Trophoblast cell (in vitro differentiated cells and primary cell): Measurements from ENCODE around the gene GXYLT2.
"Not testable (repeated sequence)": the region's sequence is repeated elsewhere in the genome, so short reads cannot be mapped to it uniquely, and the experiment has no call there.

Experiments used
- DNase-seq, 2 donors: peaks; one replicate each; pipeline ENCODE4 v3.0.0-alpha.2; 2016
- H2AFZ ChIP-seq: 2 replicates; pipeline ENCODE4 v1.6.1; 2013; ENCODE audit warnings: low read length, moderate library complexity, mild to moderate bottlenecking; ENCODE audit not compliant: insufficient read depth, poor library complexity
- H2AK5ac ChIP-seq: 2 replicates; pipeline ENCODE4 v1.6.1; 2013; ENCODE audit warnings: mild to moderate bottlenecking, low read length
- H2BK120ac ChIP-seq: 2 replicates; pipeline ENCODE4 v1.6.1; 2013; ENCODE audit warnings: low read length, mild to moderate bottlenecking, moderate library complexity; ENCODE audit not compliant: insufficient read depth, poor library complexity
- H2BK12ac ChIP-seq: 2 replicates; pipeline ENCODE4 v1.6.1; 2013; ENCODE audit warnings: mild to moderate bottlenecking, low read length, moderate library complexity
- H2BK5ac ChIP-seq: 2 replicates; pipeline ENCODE4 v1.6.1; 2013; ENCODE audit warnings: low read length, low read depth, moderate library complexity, mild to moderate bottlenecking; ENCODE audit not compliant: poor library complexity
- H3K14ac ChIP-seq: 2 replicates; pipeline ENCODE4 v1.6.1; 2013; ENCODE audit warnings: mild to moderate bottlenecking, low read length
- H3K18ac ChIP-seq: 2 replicates; pipeline ENCODE4 v1.6.1; 2013; ENCODE audit warnings: mild to moderate bottlenecking, low read length
- H3K23ac ChIP-seq: 2 replicates; pipeline ENCODE4 v1.6.1; 2013; ENCODE audit warnings: low read length
- H3K27ac ChIP-seq: 2 replicates; pipeline ENCODE4 v1.5.1; 2013; ENCODE audit warnings: low read depth, mild to moderate bottlenecking, inconsistent platforms, low read length, moderate library complexity
- H3K27me3 ChIP-seq: 2 replicates; pipeline ENCODE4 v1.6.1; 2013; ENCODE audit warnings: inconsistent platforms, mild to moderate bottlenecking, low read length, moderate library complexity; ENCODE audit not compliant: insufficient read depth
- H3K36me3 ChIP-seq, 2 experiments: 1 replicate in 1 of 2; 2 replicates in 1 of 2; pipeline ENCODE4 v1.6.1; 2013; ENCODE audit warnings: low read length in 2 of 2, mild to moderate bottlenecking in 2 of 2, moderate library complexity in 1 of 2; ENCODE audit not compliant: insufficient read depth in 2 of 2, control insufficient read depth in 1 of 2
- H3K4ac ChIP-seq: 2 replicates; pipeline ENCODE4 v1.6.1; 2013; ENCODE audit warnings: low read depth, mild to moderate bottlenecking, low read length, moderate library complexity
- H3K4me1 ChIP-seq, 2 experiments: 1 replicate in 1 of 2; 2 replicates in 1 of 2; pipeline ENCODE4 v1.6.1; 2013; ENCODE audit warnings: low read length in 2 of 2, mild to moderate bottlenecking in 2 of 2, moderate library complexity in 1 of 2; ENCODE audit not compliant: insufficient read depth in 2 of 2, control insufficient read depth in 1 of 2
- H3K4me2 ChIP-seq: 2 replicates; pipeline ENCODE4 v1.6.1; 2013; ENCODE audit warnings: inconsistent platforms, mild to moderate bottlenecking, low read length, moderate library complexity
- H3K4me3 ChIP-seq: 2 replicates; pipeline ENCODE4 v1.5.1; 2013; ENCODE audit warnings: mild to moderate bottlenecking, low read depth, low read length, inconsistent platforms
- H3K79me1 ChIP-seq: one replicate; pipeline ENCODE4 v1.6.1; 2013; ENCODE audit warnings: low read length
- H3K79me2 ChIP-seq: 2 replicates; pipeline ENCODE4 v1.6.1; 2013; ENCODE audit warnings: low read length, mild to moderate bottlenecking; ENCODE audit not compliant: control insufficient read depth, insufficient read depth, poor library complexity
- H3K9ac ChIP-seq: 2 replicates; pipeline ENCODE4 v1.6.1; 2013; ENCODE audit warnings: mild to moderate bottlenecking, low read length
- H3K9me3 ChIP-seq: 2 replicates; pipeline ENCODE4 v1.6.1; 2013; ENCODE audit warnings: low read depth, mild to moderate bottlenecking, control low read depth, inconsistent platforms, low read length; ENCODE audit not compliant: insufficient read depth
- H4K12ac ChIP-seq: 2 replicates; pipeline ENCODE4 v1.6.1; 2013; ENCODE audit warnings: low read depth, mild to moderate bottlenecking, low read length, moderate library complexity
- H4K8ac ChIP-seq: 2 replicates; pipeline ENCODE4 v1.6.1; 2013; ENCODE audit warnings: low read depth, mild to moderate bottlenecking, low read length, moderate library complexity
- H4K91ac ChIP-seq: one replicate; pipeline ENCODE4 v1.6.1; 2013; ENCODE audit warnings: low read depth, mild to moderate bottlenecking, low read length, moderate library complexity
- WGBS: extraction: QIAGEN DNeasy Blood & Tissue Kit; methylation state at CpG from one replicate; pipeline ENCODE4 v1.1.7; 2013; ENCODE audit warnings: missing lambda C conversion rate; ENCODE audit not compliant: insufficient read length, insufficient coverage; ENCODE audit errors: extremely low coverage; 5-methylcytosine and 5-hydroxymethylcytosine counted together

GXYLT2 gene

DNA sequence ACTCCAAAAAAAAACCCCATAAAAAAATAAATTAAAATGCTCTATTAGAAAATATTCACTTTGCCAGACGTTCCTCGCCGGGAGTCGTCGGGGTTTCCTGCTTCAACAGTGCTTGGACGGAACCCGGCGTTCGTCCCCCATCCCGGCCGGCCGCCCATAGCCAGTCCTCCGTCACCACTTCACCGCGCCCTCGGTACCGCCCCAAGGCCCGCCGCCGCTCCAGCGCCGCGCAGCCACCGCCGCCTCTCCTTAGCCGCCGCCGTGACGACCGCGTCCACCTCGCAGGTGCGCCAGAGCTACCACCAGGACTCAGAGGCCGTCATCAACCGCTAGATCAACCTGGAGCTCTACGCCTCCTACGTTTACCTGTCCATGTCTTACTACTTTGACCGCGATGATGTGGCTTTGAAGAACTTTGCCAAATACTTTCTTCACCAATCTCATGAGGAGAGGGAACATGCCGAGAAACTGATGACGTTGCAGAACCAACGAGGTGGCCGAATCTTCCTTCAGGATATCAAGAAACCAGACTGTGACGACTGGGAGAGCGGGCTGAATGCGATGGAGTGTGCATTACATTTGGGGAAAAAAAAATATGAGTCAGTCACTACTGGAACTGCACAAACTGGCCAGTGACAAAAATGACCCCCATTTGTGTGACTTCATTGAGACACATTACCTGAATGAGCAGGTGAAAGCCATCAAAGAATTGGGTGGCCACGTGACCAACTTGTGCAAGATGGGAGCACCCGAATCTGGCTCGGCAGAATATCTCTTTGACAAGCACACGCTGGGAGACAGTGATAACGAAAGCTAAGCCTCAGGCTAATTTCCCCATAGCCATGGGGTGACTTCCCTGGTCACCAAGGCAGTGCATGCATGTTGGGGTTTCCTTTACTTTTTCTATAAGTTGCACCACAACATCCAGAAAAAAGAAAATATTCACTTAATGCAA, 41.2 kb downstream of the GXYLT2 start:
- not testable (repeated sequence) for H3K27ac ChIP-seq

DNA sequence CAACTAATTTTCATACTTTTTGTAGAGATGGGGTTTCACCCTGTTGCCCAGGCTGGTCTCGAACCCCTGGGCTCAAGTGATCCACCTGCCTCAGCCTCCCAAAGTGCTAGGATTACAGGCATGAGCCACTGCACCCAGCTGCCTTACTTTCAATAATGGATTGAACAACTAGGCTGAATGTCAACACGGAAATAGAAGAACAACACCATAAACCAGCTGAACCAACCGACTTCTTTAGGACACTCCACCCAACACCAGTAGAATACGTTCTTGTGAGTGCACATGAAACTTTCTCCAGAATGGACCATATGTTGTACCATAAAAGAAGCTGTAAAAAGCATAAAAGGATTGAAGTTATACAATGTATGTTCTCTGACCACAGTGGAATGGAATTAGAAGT, 42.9 kb downstream of the GXYLT2 start:
- H3K27me3 ChIP-seq, result no peaks in the 10 kb centered on the region

More for the DNA sequence above, 41.2 kb downstream of the GXYLT2 start:
- H3K4me1 ChIP-seq, H3K79me1 ChIP-seq, H3K9ac ChIP-seq, H2BK5ac ChIP-seq, H2AK5ac ChIP-seq, H2AFZ ChIP-seq, H3K36me3 ChIP-seq, H3K14ac ChIP-seq, H3K79me2 ChIP-seq, H4K91ac ChIP-seq, H4K8ac ChIP-seq, H3K27me3 ChIP-seq, H4K12ac ChIP-seq, H3K9me3 ChIP-seq, H3K4ac ChIP-seq, H3K23ac ChIP-seq, H3K18ac ChIP-seq, H3K4me3 ChIP-seq, H2BK120ac ChIP-seq, H3K4me2 ChIP-seq, H2BK12ac ChIP-seq: not testable (repeated sequence)
- WGBS, result no CpG with 5 or more reads among the region's 51 CpGs
- peak; percentile 42 to 64 for DNase-seq

DNA sequence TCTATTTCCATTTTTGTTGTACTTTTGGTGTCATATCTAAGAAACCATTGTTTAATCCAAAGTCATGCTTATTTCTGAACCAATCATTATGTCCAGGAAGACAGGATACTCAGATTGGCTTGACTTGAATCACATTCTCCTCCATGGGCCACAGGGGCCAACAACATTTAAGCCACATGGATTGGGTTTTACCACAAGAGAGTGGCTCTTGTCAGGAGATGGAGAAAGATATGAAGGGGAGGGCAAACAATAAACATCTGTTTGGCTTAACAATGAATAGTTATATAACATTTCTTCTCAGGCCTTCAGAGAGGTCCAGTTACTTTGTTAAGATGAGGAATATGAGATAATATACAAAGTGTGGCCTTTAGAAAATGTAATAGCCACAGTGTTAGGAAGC, 44.6 kb downstream of the GXYLT2 start:
- no peak overlapping the region for H3K18ac ChIP-seq
- no peak overlapping the region for H2BK12ac ChIP-seq
- H3K79me1 ChIP-seq, result no peaks in the 10 kb centered on the region
- no peak overlapping the region for H4K8ac ChIP-seq
- no peak overlapping the region for H3K14ac ChIP-seq
- no peak overlapping the region for H2AK5ac ChIP-seq
- H4K91ac ChIP-seq, result no peak overlapping the region
- H2BK120ac ChIP-seq, result no peak overlapping the region
- H3K4me3 ChIP-seq, result no peak overlapping the region
- H3K4me2 ChIP-seq, result no peak overlapping the region
- H3K27ac ChIP-seq, result no peak overlapping the region
- no peaks in the 10 kb centered on the region for H3K79me2 ChIP-seq
- no peak overlapping the region for H2AFZ ChIP-seq
- H4K12ac ChIP-seq, result no peak overlapping the region
- no peaks in the 10 kb centered on the region for H3K9me3 ChIP-seq
- no peaks in the 10 kb centered on the region for H3K27me3 ChIP-seq
- no peak overlapping the region for H3K23ac ChIP-seq
- H2BK5ac ChIP-seq, result no peak overlapping the region
- H3K4me1 ChIP-seq, result no peaks in the 10 kb centered on the region
- H3K4ac ChIP-seq, result no peak overlapping the region
- no peak for DNase-seq
- H3K36me3 ChIP-seq, result peaks cover 0 to 2% of the 10 kb centered on the region in 2 experiments
- no peak overlapping the region for H3K9ac ChIP-seq

More for the DNA sequence above, 42.9 kb downstream of the GXYLT2 start:
- Histone ChIP-seq H4K12ac (no peak overlapping the region), H3K79me2 (no peaks in the 10 kb centered on the region), H3K9me3 (no peaks in the 10 kb centered on the region), H3K23ac (no peak overlapping the region), H3K27ac (no peak overlapping the region), H3K36me3 (peaks cover 0 to 2% of the 10 kb centered on the region in 2 experiments), H2BK12ac (no peak overlapping the region), H3K79me1 (no peaks in the 10 kb centered on the region), H2BK5ac (no peak overlapping the region), H3K4me2 (no peak overlapping the region), H3K4ac (no peak overlapping the region), H3K9ac (no peak overlapping the region), H2AK5ac (no peak overlapping the region), H3K14ac (no peak overlapping the region), H3K4me1 (no peaks in the 10 kb centered on the region), H4K91ac (no peak overlapping the region), H3K18ac (no peak overlapping the region), H3K4me3 (no peak overlapping the region), H2AFZ (no peak overlapping the region), H2BK120ac (no peak overlapping the region), H4K8ac (no peak overlapping the region)
- no peak for DNase-seq
- no CpG with 5 or more reads among the region's 4 CpGs for WGBS

DNA sequence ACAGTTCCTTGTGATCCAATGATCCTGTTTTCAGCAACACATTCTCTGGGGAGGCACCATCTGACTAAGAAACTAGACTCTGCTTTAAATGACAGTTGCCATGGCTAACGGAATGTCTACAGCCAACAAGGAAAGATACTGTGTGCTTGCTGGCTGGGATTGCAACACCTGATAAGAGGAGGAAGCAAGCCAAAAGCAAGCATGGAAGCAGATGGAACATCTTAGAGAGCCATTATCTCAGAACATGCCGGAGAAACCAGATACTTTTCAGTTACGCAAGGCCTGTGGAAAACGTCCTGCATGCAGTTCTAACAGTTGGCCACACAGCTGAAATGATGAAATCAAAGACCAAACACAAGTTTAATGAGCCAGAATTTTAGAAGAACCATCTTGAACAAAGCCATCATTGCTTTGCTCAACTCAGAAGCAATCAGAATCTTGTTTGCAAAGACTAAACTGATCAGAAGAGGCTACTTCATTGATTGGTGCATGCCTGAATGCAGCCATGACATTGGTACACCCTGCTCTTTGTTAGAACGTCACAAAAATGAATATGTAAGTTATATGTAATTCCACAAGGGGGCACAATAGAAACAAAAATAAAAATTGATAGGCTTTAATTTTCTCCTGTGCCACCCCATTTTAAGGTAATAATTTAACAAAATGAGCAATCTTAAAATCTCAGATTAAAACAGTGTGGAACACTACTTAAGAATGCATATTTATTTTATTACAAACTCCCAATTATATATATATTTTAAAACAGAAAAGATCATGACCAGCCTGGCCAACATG, 50.8 kb downstream of the GXYLT2 start:
- DNase-seq, result peak; percentile 90 to 98
- Histone ChIP-seq H2BK12ac (no peak overlapping the region), H4K91ac (no peak overlapping the region), H3K9ac (no peak overlapping the region), H2AK5ac (no peak overlapping the region), H3K4me1 (peaks cover 0 to 2% of the 10 kb centered on the region in 2 experiments), H4K8ac (no peak overlapping the region), H3K4me2 (no peak overlapping the region), H3K4ac (no peak overlapping the region), H2AFZ (no peak overlapping the region), H3K14ac (no peak overlapping the region), H4K12ac (no peak overlapping the region), H3K27me3 (no peaks in the 10 kb centered on the region), H2BK5ac (no peak overlapping the region), H3K79me1 (no peaks in the 10 kb centered on the region), H3K36me3 (no peaks in the 10 kb centered on the region), H3K4me3 (no peak overlapping the region), H3K27ac (no peak overlapping the region), H3K18ac (no peak overlapping the region), H3K79me2 (no peaks in the 10 kb centered on the region), H3K9me3 (no peaks in the 10 kb centered on the region), H3K23ac (no peak overlapping the region), H2BK120ac (no peak overlapping the region)
- WGBS, result no CpG with 5 or more reads among the region's 5 CpGs
